ENCODE data around the gene GUCY2D.

The GUCY2D gene

GRCh38 chr17:8019166-8019565 is 16.8 kb downstream of the GUCY2D start:
- no peaks in the 10 kb centered on the region; the same call in 1 of the 2 replicates for H3K27me3 ChIP-seq (ENCODE audit: low read length)
- no peaks in the 10 kb centered on the region for H3K9me2 ChIP-seq (replicated peaks; ENCODE audit: insufficient read depth, low read length)
- no peak overlapping the region for H3K9ac ChIP-seq (ENCODE audit: low read length)
- no peaks in the 10 kb centered on the region for H3K36me3 ChIP-seq (ENCODE audit: low read length)
- no peaks in the 10 kb centered on the region for H3K9me3 ChIP-seq (ENCODE audit: insufficient read depth, low read length)
- TF ChIP-seq CTCF (IDR thresholded peaks at IDR 0.05; ENCODE audit: insufficient read depth, low read length, poor library complexity, severe bottlenecking) (no peak), EZH2phosphoT487 (conservative IDR thresholded peaks at IDR 0.05; ENCODE audit: low read length) (no peak)
- H3K27ac ChIP-seq (ENCODE audit: low read depth, low read length), result no peak overlapping the region
- H2AFZ ChIP-seq (ENCODE audit: low read depth, low read length, severe bottlenecking), result no peak overlapping the region
- H4K20me1 ChIP-seq (ENCODE audit: low read depth, low read length), result no peaks in the 10 kb centered on the region
- H3K4me3 ChIP-seq (ENCODE audit: insufficient read depth, low read length, poor library complexity, severe bottlenecking), result no peak overlapping the region
- H3K4me2 ChIP-seq (ENCODE audit: low read depth, low read length, poor library complexity, severe bottlenecking), result no peak overlapping the region
- H3F3A ChIP-seq (ENCODE audit: insufficient read depth), result no peaks in the 10 kb centered on the region
- H3K79me2 ChIP-seq (ENCODE audit: insufficient read depth, low read length), result no peaks in the 10 kb centered on the region

- no peaks in the 10 kb centered on the region for H3K9me2 ChIP-seq (replicated peaks; ENCODE audit: insufficient read depth, low read length)
- no peak overlapping the region for H3K4me2 ChIP-seq (ENCODE audit: low read depth, low read length, poor library complexity, severe bottlenecking)
- no peak overlapping the region for H2AFZ ChIP-seq (ENCODE audit: low read depth, low read length, severe bottlenecking)
- H3F3A ChIP-seq (ENCODE audit: insufficient read depth), result no peaks in the 10 kb centered on the region
- H3K4me3 ChIP-seq (ENCODE audit: insufficient read depth, low read length, poor library complexity, severe bottlenecking), result no peak overlapping the region
- no peaks in the 10 kb centered on the region for H3K9me3 ChIP-seq (ENCODE audit: insufficient read depth, low read length)
- no peaks in the 10 kb centered on the region for H4K20me1 ChIP-seq (ENCODE audit: low read depth, low read length)
- no peak overlapping the region for H3K27ac ChIP-seq (ENCODE audit: low read depth, low read length)
- no peaks in the 10 kb centered on the region; the same call in 1 of the 2 replicates for H3K27me3 ChIP-seq (ENCODE audit: low read length)
- no peaks in the 10 kb centered on the region for H3K36me3 ChIP-seq (ENCODE audit: low read length)
- TF ChIP-seq EZH2phosphoT487 (conservative IDR thresholded peaks at IDR 0.05; ENCODE audit: low read length) (no peak), CTCF (IDR thresholded peaks at IDR 0.05; ENCODE audit: insufficient read depth, low read length, poor library complexity, severe bottlenecking) (no peak)
- no peak overlapping the region for H3K9ac ChIP-seq (ENCODE audit: low read length)
- no peaks in the 10 kb centered on the region for H3K79me2 ChIP-seq (ENCODE audit: insufficient read depth, low read length)
Measured at GRCh38 chr17:8019665-8020650, 17.5 kb downstream of the GUCY2D start.

GRCh38 chr17:8020776-8021564 is 18.6 kb downstream of the GUCY2D start:
- Histone ChIP-seq H3K9me2 (replicated peaks; ENCODE audit: insufficient read depth, low read length) (no peaks in the 10 kb centered on the region), H4K20me1 (ENCODE audit: low read depth, low read length) (no peaks in the 10 kb centered on the region), H3K36me3 (ENCODE audit: low read length) (no peaks in the 10 kb centered on the region), H3K9me3 (ENCODE audit: insufficient read depth, low read length) (no peaks in the 10 kb centered on the region), H3F3A (ENCODE audit: insufficient read depth) (no peaks in the 10 kb centered on the region), H3K79me2 (ENCODE audit: insufficient read depth, low read length) (no peaks in the 10 kb centered on the region), H3K27ac (ENCODE audit: low read depth, low read length) (no peak overlapping the region), H3K27me3 (ENCODE audit: low read length) (no peaks in the 10 kb centered on the region; the same call in 1 of the 2 replicates), H3K4me2 (ENCODE audit: low read depth, low read length, poor library complexity, severe bottlenecking) (no peak overlapping the region), H3K9ac (ENCODE audit: low read length) (no peak overlapping the region), H3K4me3 (ENCODE audit: insufficient read depth, low read length, poor library complexity, severe bottlenecking) (no peak overlapping the region), H2AFZ (ENCODE audit: low read depth, low read length, severe bottlenecking) (no peak overlapping the region)
- TF ChIP-seq EZH2phosphoT487 (conservative IDR thresholded peaks at IDR 0.05; ENCODE audit: low read length), result no peak
- TF ChIP-seq CTCF (IDR thresholded peaks at IDR 0.05; ENCODE audit: insufficient read depth, low read length, poor library complexity, severe bottlenecking), result no peak
